GM21447 (cell line): ENCODE data around the gene GFOD1.
"Not testable (repeated sequence)": the region's sequence is repeated elsewhere in the genome, so short reads cannot be mapped to it uniquely, and the experiment has no call there.

Experiments
- ATAC-seq: cut with Tn5 transposase; IDR thresholded peaks from one replicate; pipeline ENCODE4 v1.9.1; 2021; ENCODE audit not compliant: unreplicated experiment

The GFOD1 gene

DNA sequence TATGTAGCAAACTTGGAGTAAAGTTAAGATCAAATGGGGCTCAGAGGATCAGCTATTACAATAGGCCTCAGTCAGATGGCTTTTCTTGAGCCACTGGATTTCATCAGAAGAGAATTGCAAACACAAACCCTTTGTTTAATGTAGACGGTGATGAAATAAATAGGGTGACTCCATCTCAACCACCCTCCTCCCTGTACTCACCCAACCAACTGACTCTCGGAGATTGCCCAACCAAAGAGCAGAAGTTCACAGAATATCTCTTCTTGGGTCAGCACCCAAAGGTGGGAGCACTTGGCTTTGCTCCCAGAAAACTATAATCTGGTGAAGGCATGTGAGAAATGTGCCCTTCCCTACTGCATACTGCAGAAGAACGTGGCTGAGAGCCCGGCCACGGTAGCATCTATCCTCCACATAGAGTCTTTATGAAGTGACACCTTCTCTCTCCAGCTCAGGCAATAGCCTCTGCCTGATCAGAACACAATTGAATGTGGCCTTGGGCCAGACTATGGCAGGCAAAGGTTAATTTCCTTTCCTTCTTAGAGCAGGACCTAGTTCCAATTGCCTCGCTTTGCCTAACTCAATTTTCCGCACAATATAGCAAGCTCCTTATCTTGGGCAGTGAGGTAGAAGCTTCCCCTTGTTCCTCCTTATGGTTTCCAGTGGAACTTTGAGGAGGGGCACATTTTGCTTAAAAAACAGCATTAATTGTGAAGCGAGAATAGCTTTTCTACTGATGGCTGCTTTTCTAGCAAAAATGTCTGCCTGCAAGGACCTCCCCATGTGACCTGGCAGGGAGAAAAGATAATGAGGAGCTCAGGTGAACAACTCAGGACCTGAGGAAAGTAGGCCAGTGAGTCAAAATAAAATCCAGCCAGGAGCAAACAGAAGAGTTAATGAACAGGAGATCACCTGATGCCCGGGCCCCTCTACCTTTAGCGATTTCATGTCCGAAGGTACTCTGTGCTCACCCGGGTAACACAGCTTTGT lies 79.4 kb downstream of the GFOD1 start:
- ATAC-seq: no peak

DNA sequence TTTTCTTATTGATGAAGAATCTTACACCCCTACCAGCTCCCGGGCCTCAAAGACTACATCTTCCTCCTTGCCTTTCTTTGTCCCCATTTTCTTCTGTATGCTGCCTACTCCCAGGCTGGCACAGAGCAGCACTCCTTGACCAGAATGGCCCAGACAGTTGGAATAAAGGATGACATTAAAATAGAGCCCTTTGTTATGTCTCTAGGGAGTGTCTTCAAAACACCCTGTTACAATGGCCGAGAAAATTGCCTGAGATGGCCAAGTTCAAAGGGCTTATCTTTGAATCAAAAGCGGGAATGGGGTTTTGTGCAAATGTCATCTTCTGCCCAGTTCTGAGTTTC lies 80.1 kb downstream of the GFOD1 start:
- ATAC-seq: no peak

DNA sequence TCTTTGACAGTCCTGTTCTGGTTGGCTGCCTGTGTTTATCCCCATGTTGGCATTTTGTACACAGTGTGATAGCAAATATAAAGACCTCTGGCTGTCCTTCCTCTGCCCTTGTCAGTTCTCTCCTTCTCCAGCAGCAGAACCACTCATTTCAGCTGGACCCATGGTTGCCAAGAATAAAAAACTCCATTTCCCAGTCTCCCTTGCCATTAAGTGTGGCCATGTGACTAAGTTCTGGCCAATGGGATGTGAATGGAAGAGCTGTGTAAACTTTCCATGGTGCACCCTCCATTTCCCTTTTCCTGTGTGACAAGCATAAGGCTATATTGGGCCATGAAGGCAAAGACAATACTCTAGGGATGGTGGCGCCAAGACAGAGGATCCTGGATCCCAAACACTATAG lies 80.6 kb downstream of the GFOD1 start:
- no peak for ATAC-seq

DNA sequence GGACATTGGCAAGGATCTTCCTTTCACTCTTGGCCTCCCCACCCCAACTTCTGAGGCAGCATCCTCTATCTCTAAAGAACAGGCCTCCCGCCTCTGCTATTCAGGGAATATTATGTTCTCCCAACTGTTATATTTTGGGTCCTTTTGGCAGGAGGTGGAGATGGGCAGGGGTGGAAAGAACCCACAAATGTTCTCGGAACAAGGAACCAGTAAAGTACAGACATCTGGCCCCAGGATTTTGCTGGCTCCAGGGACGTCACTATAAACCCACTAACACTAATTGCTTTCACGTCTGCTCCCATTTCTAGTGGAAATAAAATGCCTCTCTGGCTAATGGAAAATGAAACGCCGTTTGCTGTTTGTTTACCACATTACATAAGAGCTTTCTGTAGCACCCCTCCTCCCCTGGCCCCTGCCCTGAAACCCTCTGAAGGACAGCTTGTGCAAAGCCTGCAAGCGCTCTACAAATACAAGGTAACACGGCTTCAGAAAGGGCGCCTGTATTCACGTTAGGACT lies 81.4 kb downstream of the GFOD1 start:
- no peak for ATAC-seq

DNA sequence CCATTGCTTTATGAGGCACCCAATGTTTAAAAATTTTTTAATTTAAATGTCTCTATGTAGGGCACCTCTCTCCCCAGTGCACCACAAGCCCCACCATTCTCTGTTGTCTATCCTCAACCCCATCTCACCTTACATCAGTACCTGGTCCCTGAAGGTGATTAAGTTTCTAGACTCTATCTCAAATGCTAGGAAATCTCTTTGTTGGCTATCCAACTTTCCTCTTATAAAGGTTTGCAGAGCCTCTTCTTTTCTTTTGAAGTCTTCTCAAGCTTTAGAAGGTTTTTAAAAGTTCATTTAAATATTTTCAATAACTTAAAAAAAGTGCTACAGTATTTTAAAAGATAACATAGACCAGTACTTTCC lies 82.5 kb downstream of the GFOD1 start:
- ATAC-seq: no peak

DNA sequence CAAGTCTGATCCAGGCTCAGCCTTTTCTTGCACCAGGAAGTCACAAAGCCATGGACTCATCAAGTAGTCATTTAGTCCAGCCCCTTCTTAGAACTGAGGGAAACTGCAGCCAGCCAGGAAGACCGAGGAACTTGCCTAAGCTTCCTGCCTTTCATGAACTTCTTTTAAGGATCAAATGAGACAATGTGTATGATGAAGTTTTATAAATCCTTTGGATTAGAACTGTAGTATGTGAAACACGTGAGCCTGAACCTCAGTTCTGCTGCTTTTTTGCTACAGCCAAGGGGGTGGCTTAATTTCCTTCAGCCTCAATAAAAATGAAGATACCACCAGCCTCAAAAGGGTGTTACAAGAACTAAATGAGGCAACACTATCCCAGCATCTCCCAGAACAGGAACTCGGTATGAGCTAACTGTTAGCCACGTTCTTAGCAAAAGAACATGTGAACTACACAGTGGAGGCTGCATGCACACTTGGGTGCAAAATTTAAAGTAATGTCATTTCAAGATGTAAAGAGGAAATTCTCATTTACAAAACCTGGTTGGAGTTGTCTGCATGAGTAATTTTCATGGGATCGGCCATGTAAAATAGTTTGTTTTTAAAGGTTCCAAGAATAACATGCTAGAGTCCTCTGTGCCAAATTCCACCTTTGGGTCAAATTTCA lies 83.0 kb downstream of the GFOD1 start:
- no peak for ATAC-seq

DNA sequence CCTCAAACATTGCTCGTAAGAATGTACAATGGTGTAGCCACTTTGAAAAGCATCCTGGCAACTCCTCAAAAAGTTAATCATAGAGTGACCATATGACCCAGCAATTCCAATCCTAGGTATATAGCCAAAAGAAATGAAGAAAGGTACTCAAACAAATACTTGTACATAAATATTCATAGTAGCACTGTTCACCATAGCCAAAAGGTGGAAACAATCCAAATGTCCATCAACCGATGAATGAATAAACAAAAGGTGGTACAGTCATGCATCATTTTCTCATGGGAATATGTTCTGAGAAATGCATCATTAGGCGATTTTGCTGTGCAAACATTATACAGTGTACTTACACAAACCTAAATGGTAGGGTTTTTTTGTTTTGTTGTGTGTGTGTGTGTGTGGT lies 84.7 kb downstream of the GFOD1 start:
- no peak for ATAC-seq

DNA sequence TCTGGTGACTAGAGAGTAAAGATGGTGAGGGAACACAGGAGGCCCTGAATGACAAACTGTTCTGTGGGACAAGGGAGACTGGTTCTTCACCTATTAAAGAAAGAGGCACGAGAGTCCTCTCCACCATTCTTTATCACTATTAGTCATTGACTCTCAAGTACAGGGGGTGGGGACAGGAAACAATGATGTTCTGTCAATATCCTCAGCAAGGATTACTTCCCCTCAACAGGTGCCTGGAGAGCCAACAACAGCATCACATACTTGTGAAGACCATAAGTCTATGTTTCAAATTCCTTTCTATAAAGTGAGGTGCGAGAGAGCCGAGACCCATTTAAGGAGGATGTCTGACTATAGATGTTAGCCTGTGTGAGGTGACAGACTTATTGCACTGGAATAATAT lies 86.6 kb downstream of the GFOD1 start:
- no peak for ATAC-seq

DNA sequence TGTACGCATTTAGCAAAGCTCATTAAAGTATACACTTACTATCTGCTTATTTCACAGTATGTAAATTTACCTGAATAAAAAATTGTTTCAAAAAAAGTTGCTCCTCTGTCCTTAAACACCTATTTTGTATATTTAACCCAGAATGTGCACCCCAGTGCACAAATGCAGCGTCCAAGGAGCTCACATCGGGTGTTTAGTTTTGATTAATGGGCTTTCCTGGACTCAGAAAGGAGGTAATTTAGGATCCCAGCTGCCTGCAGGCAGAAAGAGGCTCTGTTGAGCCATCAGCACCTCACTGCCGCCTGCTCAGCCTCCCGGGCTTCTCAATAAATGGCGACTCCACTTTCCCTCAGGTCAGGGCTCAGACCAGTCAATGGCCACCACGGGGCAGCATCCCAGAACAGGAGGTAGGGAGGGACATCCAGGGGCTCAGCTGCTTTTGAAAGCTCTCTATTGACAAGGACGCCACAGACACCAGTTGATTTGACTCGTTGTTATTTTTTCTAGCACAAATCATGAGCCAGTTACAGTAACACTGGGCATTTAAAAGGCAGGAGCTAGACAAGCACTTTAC lies 88.9 kb downstream of the GFOD1 start:
- ATAC-seq: no peak

DNA sequence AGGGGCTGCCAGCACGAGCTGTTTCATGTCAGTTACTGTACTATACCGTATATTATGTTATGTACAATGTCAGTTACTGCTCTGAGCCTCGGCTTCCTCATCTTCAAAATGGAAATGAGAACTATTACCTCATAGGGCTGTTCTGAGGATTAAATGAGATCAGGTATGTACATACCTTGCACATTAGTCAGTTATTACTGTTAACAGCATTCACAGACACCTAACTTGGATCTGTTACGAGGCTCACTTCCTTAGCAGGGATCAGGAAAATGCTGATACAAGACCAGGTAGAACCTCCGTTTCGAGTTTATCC lies 89.4 kb downstream of the GFOD1 start:
- ATAC-seq: no peak

DNA sequence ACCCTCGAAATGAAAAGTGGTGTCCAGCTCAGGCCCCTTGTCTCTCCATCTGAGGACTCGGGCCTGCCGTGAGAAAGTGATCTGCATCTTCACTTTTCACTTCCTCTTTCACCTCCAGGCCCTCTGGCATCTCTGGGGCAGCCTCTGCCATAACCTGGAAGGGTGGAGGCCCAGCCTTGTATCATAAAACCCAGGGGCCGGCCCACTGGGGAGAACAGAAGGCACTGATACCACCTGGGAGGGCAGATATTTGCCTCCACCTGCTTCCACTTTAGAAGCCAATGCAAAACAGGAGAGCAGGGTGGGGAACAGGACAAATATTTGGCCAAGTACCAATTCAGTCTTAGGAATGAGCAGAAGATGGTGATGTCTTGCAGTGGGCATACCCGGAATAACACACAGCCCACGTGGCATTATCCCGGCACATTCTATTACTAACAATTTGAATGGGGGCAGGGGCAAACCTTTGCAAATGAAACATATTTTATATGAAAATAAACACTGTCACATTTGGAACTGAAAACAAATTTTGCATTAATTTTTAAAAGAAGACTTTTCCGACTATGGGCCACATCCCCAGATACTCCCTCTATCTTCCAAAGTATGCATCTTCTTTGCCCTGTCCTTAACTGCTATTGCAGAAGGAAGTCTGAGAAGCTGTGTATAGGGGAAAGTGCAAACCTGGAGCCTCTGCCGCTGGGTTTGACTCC lies 89.9 kb downstream of the GFOD1 start:
- ATAC-seq: peak; percentile 75

DNA sequence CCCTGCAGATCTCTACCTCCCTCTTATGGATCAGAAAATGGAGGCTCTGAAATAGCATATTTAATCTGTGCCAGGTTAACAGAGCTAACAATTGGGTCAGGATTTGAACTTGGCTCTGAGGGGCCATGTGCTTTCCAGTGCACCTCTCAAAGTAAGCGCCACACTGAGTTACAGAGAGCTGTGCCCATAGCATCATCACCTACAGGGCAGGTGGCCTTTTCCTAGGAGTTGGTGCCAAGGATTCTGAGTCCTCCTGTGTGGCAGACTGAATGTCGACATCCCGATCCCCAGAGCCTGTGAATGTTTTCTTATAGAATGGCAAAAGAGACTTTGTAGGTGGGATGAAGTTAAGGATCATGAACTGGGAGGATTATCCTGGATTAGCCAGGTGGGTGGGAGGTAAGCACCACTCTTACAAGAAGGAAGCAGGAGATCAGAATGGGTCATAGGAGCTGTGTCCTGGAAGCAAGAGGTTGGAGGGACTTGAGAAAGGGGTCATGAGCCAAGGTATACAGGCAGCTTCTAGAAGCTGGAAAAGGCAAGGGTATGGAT lies 91.1 kb downstream of the GFOD1 start:
- no peak for ATAC-seq

DNA sequence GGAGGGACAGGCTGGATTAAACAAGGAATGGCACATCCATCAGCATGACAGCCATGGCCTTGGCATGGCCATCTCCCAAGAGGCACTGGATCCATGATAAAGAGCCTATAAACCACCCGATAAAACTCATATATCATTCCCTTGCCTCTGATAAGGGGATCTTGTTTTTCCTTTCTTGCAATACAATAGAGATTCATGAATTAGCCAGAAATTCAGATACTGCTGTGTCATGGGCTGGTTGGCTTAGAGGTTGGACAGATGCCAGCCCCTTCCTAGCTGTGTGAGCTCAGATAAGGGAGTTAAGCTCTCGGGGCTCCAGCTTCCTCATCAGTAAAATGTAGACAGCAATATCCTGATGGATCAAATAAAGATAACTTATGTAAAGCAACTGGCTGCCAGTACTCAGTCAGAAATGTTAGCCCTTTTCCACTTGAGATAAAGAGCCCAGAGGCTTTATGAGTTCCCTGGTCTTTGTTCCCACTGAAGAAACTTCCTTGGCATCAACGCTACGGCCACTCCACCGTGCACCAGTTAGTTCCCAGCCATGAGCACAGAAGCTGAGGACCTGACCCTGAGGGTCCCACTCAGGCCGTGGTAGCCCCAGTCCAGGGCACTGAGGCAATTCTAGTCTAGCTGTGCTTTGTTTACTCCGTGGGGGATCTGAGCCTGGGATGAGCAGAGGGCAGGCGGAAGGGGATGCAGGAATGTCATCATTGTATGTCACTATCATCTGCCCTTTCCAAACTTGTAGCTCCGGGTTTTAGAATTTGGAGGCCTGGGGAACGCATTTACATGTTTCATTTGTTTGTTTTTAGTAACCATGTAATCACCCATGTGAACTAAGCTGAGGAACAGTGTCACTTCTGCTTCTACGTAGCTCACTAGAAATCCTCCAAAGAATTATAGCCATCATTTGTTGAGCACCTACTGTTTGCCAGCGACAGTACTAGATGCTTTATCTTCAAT lies 91.8 kb downstream of the GFOD1 start:
- no peak for ATAC-seq

DNA sequence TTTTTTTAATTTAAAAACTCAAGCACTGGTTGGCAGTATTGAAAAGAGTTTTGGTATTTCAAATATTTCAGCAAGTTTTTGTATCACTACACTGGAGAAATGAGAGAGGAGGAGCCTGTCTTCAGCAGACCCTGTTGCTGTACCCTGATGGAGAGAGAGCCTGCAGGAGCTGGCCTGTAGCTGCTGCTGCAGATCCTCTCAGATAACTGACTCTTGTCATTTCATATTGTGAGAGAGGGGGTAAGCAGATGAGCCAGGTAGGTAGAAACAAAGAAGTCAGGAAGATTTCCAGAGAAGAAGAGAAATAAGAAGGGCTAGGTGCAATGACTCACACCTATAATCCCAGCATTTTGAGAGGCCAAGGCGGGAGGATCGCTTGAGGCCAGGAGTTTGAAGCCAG lies 94.9 kb downstream of the GFOD1 start:
- ATAC-seq: no peak

DNA sequence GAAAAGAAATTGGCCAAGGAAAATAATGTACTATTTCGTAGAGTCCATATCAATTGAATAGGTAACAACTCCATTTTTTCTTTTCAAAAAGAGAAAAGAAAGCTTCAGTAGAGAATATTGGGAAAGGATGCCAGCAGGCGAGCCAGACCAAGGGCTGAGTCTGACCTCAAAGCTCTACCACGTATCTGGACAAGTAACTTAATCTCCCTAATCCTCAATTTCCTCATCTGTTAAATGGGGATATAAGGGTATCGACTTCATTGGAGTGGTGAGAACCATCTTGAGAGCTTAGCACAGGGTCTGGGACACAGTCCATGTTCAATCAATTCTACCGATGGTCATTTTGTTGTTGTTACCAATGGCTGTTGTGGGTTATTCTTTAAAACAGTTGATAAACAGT lies 95.9 kb downstream of the GFOD1 start:
- ATAC-seq: no peak

DNA sequence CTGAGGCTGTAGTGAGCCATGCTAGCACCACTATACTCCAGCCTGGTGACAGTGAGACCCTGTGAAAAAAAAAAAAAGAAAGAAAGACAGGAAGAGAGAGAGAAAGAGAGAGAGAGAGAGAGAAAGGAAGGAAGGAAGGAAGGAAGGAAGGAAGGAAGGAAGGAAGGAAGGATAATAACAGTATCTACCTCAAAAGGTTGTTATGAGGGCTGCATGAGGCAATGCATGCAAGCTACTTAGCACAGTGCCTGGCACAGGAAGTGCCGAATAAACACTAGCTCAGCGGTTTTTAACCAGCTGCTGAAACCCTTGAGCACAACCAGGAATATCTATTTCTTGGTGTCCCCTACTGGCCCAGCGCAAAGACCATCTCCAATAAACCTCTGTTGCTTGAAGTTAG lies 96.7 kb downstream of the GFOD1 start:
- no peak for ATAC-seq

DNA sequence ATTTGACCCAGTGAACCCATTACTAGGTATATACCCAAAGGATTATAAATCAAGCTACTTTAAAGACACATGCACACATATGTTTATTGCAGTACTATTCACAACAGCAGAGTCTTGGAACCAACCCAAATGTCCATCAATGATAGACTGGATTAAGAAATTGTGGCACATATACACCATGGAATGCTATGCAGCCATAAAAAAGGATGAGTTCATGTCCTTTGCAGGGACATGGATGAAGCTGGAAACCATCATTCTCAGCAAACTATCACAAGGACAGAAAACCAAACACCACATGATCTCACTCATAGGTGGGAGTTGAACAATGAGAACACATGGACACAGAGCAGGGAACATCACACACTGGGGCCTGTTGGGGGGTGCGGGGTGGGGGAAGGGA lies 98.2 kb downstream of the GFOD1 start:
- not testable (repeated sequence) for ATAC-seq

DNA sequence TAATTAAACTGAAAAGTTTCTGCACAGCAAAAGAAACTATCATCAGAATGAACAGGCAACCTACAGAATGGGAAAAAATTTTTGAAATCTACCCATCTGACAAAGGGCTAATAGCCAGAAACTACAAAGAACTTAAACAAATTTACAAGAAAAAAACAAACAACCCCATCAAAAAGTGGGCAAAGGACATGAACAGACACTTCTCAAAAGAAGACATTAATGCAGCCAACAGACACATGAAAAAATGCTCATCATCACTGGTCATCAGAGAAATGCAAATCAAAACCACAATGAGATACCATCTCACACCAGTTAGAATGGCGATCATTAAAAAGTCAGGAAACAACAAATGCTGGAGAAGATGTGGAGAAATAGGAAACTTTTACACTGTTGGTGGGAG lies 98.6 kb downstream of the GFOD1 start:
- ATAC-seq: not testable (repeated sequence)

DNA sequence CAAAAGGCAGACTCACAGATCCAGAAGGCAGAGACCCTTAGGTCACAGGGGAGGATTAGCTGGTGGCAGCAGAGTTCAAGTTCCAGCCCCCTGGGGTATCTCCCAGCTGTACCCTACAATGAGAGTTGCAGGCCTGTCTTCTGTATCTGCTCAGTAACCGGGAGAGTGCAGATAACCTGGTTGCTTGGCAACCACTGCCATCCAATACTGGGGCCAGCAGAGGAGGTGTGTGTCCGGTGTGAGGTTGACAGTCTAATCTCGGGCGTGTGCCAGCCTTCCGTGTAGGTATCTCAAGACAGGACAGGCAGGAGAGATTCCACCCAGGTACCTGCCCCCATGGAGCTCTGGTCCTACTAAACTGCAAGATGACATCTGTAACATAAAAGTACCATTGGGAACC lies 102.4 kb downstream of the GFOD1 start:
- no peak for ATAC-seq

DNA sequence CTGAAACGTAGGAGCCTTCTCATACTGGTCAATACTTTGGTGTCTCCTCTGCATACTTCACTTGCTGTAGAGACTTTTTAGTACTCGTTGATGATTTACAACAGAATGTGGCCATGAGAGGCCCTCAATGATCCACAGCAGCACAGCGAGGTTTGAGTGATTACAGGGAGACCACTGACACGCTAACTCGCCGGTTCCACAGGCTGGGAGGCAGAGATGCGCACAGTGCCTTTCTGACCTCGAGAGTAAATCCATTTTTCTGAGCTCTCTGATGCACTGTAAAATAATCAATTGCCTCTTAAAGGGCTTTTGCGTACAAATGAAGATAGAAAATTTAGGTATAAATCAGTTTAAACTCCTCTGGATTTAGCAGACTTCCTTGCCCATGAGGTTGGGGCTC lies 102.9 kb downstream of the GFOD1 start:
- ATAC-seq: no peak
